ENCODE data around the gene GTF2B. TPM values are rescaled to one million over a fixed set of nuclear protein-coding genes. Genes with fewer than 3 reads are reported as not detected.

Gene GTF2B
- total and polyA plus RNA-seq, 2 donors (not counting 1 experiment from before 2014, with no cell fraction given): 29.2 to 32.0 TPM

DNA sequence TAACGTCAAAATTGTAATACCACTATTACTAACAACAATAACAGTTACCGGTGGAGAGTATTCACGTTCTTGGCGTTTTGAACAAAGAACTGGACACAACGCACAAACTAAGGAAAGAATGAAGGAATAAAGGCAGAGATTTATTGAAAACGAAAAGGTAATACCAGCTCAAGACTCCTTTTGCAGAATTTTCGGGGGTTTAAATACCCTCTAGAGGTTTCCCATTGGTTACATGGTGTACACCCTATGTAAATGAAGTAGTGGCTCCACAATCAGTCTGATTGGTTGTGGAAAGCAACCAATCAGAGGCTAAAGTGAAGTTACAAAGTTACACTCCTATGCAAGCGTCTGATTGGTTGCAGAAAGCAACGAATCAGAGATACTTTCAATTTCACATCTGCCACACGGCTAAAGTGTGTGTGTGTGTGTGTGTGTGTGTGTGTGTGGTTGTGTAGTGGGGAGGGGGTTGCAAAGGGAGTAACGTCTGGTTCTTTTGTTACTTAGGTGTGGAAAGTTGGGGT, 1.1 kb upstream of the GTF2B start:
- Histone ChIP-seq H3K9me3 (ENCODE audit: control extremely low read depth in 1 of 3, control insufficient read depth in 2 of 3, insufficient read depth in 1 of 3, low read length in 2 of 3) (no peaks in the 10 kb centered on the region), H2AFZ (ENCODE audit: insufficient read depth, low read depth, low read length, poor library complexity, severe bottlenecking) (peak overlapping the region; percentile 86), H3K36me3 (replicated peaks in 1 of 2; ENCODE audit: control extremely low read depth in 1 of 2, control insufficient read depth in 1 of 2, extremely low read depth in 1 of 2, insufficient read depth in 2 of 2, low read length in 1 of 2) (peaks cover 0 to under 1% of the 10 kb centered on the region in 2 experiments), H3K4me1 (ENCODE audit: control insufficient read depth in 2 of 2, insufficient read depth in 2 of 2, low read length in 2 of 2) (peaks cover 19 to 28% of the 10 kb centered on the region in 2 donors), H3K9ac (ENCODE audit: low read length) (peak overlapping the region; percentile 91), H3K4me2 (replicated peaks; ENCODE audit: low read depth, low read length, poor library complexity, severe bottlenecking) (peak overlapping the region; percentile 81), H4K20me1 (ENCODE audit: control insufficient read depth, insufficient read depth, low read length, poor library complexity, severe bottlenecking) (peaks cover 18% of the 10 kb centered on the region), H3K79me2 (ENCODE audit: control insufficient read depth, insufficient read depth, low read length) (peaks cover 38% of the 10 kb centered on the region), H3K27ac (ENCODE audit: low read length in 2 of 2) (peak overlapping the region in 1 of 2 donors; percentile 89), H3K4me3 (ENCODE audit: control extremely low read depth in 1 of 5, extremely low read depth in 1 of 5, insufficient read depth in 1 of 5, low read depth in 2 of 5, low read length in 4 of 5) (peak overlapping the region in 2 of 5 experiments; percentile 84 to 99), H3K27me3 (replicated peaks in 1 of 4; ENCODE audit: control extremely low read depth in 1 of 4, control insufficient read depth in 3 of 4, insufficient read depth in 4 of 4, low read length in 3 of 4) (no peaks in the 10 kb centered on the region)
- 88% methylated on average over 3 of the region's 11 CpGs for WGBS (ENCODE audit: insufficient coverage)
- DNase-seq (peak; percentile 44), ATAC-seq (ENCODE audit: low read depth) (no peak)
- H3K27ac Mint-ChIP-seq: peak overlapping the region; percentile 97
- H3K27me3 Mint-ChIP-seq: no peaks in the 10 kb centered on the region
- CTCF ChIA-PET: interaction anchor here (1.0 kb wide), 1 partner anchor 209 kb away, joined by 3 read pairs; the partner anchor contains the start of gene PKN2
- TF ChIP-seq EZH2 (IDR thresholded peaks at IDR 0.05; ENCODE audit: borderline replicate concordance, insufficient read depth, low read depth, low read length, poor library complexity, severe bottlenecking): no peak
- TF ChIP-seq, protein P1, sequence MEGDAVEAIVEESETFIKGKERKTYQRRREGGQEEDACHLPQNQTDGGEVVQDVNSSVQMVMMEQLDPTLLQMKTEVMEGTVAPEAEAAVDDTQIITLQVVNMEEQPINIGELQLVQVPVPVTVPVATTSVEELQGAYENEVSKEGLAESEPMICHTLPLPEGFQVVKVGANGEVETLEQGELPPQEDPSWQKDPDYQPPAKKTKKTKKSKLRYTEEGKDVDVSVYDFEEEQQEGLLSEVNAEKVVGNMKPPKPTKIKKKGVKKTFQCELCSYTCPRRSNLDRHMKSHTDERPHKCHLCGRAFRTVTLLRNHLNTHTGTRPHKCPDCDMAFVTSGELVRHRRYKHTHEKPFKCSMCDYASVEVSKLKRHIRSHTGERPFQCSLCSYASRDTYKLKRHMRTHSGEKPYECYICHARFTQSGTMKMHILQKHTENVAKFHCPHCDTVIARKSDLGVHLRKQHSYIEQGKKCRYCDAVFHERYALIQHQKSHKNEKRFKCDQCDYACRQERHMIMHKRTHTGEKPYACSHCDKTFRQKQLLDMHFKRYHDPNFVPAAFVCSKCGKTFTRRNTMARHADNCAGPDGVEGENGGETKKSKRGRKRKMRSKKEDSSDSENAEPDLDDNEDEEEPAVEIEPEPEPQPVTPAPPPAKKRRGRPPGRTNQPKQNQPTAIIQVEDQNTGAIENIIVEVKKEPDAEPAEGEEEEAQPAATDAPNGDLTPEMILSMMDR (IDR thresholded peaks at IDR 0.05): no peak
- intact Hi-C loops (cut with micrococcal nuclease): loop anchor here (5.0 kb wide), 2 partner anchors 950 to 1105 kb away; partner anchors contain the start of gene ZNF326
- peaks cover 39% of the 10 kb centered on the region for H3K4me1 Mint-ChIP-seq
- POLR2A ChIA-PET: interaction anchor here (0.6 to 3.0 kb wide), 4 partner anchors 28 to 560 kb away, joined by 3 to 21 read pairs (median 4); partner anchors contain the start of gene PKN2
- H3K9me3 Mint-ChIP-seq (ENCODE audit: insufficient read depth): no peaks in the 10 kb centered on the region
- H3K4me3 Mint-ChIP-seq: peak overlapping the region; percentile 95

DNA sequence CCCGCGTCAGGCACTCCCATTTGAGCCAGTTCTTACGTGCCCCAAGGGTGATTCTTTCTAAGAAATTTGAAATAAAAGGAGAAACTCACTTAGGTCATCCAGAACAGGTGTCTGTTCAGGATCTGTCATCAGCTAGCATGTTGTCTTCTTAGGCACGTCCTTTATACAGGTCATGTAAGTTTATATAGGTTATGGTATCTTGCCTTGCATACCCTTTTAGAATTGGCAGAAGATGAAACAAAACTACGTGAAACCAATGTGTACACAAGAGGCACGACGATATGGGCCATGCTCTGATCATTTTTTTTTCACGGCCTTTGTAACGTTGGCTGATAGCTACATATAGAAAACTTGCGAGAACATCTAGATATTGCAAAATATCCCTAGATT, 579 bp upstream of the GTF2B start:
- peak overlapping the region; percentile 84 to 99 (median 89) for H3K4me3 ChIP-seq (ENCODE audit: control extremely low read depth in 1 of 5, extremely low read depth in 1 of 5, insufficient read depth in 1 of 5, low read depth in 2 of 5, low read length in 4 of 5)
- H3K27ac Mint-ChIP-seq: peak overlapping the region; percentile 97
- DNase-seq (no peak), ATAC-seq (ENCODE audit: low read depth) (no peak)
- peaks cover 19 to 28% of the 10 kb centered on the region in 2 donors for H3K4me1 ChIP-seq (ENCODE audit: control insufficient read depth in 2 of 2, insufficient read depth in 2 of 2, low read length in 2 of 2)
- H3K36me3 ChIP-seq (replicated peaks in 1 of 2; ENCODE audit: control extremely low read depth in 1 of 2, control insufficient read depth in 1 of 2, extremely low read depth in 1 of 2, insufficient read depth in 2 of 2, low read length in 1 of 2): peaks cover 0 to 5% of the 10 kb centered on the region in 2 experiments
- H3K27me3 ChIP-seq (replicated peaks in 1 of 4; ENCODE audit: control extremely low read depth in 1 of 4, control insufficient read depth in 3 of 4, insufficient read depth in 4 of 4, low read length in 3 of 4): no peaks in the 10 kb centered on the region
- intact Hi-C loops (cut with micrococcal nuclease): loop anchor here (1.0 to 5.0 kb wide), 7 partner anchors 100 to 1977 kb away; partner anchors contain the start of genes GBP1, HS2ST1, KYAT3 and LRRC8B
- POLR2A ChIA-PET: interaction anchor here (0.6 to 3.0 kb wide), 3 partner anchors 27 to 208 kb away, joined by 3 to 21 read pairs (median 6); partner anchors contain the start of gene PKN2
- peak overlapping the region; percentile 86 for H2AFZ ChIP-seq (ENCODE audit: insufficient read depth, low read depth, low read length, poor library complexity, severe bottlenecking)
- H3K27ac ChIP-seq (ENCODE audit: low read length in 2 of 2): peak overlapping the region; percentile 83 to 89
- H3K4me1 Mint-ChIP-seq: peaks cover 39% of the 10 kb centered on the region
- peak overlapping the region; percentile 95 for H3K4me3 Mint-ChIP-seq
- CTCF ChIA-PET: interaction anchor here (1.0 to 1.9 kb wide), 2 partner anchors 14 to 208 kb away, joined by 3 to 10 read pairs; partner anchors contain the start of gene PKN2
- H3K27me3 Mint-ChIP-seq: no peaks in the 10 kb centered on the region
- H3K79me2 ChIP-seq (ENCODE audit: control insufficient read depth, insufficient read depth, low read length): peaks cover 42% of the 10 kb centered on the region
- H3K4me2 ChIP-seq (replicated peaks; ENCODE audit: low read depth, low read length, poor library complexity, severe bottlenecking): peak overlapping the region; percentile 81
- peak overlapping the region; percentile 91 for H3K9ac ChIP-seq (ENCODE audit: low read length)
- TF ChIP-seq EZH2 (IDR thresholded peaks at IDR 0.05; ENCODE audit: borderline replicate concordance, insufficient read depth, low read depth, low read length, poor library complexity, severe bottlenecking): no peak
- TF ChIP-seq, protein P1 (IDR thresholded peaks at IDR 0.05): no peak
- 33% methylated on average over 4 of the region's 10 CpGs for WGBS (ENCODE audit: insufficient coverage)
- H4K20me1 ChIP-seq (ENCODE audit: control insufficient read depth, insufficient read depth, low read length, poor library complexity, severe bottlenecking): peaks cover 22% of the 10 kb centered on the region
- H3K9me3 Mint-ChIP-seq (ENCODE audit: insufficient read depth): no peaks in the 10 kb centered on the region
- H3K9me3 ChIP-seq (ENCODE audit: control extremely low read depth in 1 of 3, control insufficient read depth in 2 of 3, insufficient read depth in 1 of 3, low read length in 2 of 3): no peaks in the 10 kb centered on the region
